Measurements from ENCODE around the gene FAM222B.
"Not testable (repeated sequence)": the region's sequence is repeated elsewhere in the genome, so short reads cannot be mapped to it uniquely, and the experiment has no call there.

The FAM222B gene

GRCh38 chr17:28879886-28880571, 37.4 kb upstream of the FAM222B start:
- no peak for DNase-seq (ENCODE audit: low spot score)
- Histone ChIP-seq H3K27ac (no peak overlapping the region), H3K4me3 (no peak overlapping the region)
- no peak for TF ChIP-seq CTCF (IDR thresholded peaks at IDR 0.05)

GRCh38 chr17:28878981-28879380, 36.4 kb upstream of the FAM222B start:
- Histone ChIP-seq H3K27ac (no peak overlapping the region), H3K4me3 (no peak overlapping the region)
- DNase-seq (ENCODE audit: low spot score) = no peak
- TF ChIP-seq CTCF (IDR thresholded peaks at IDR 0.05) = no peak

GRCh38 chr17:28878158-28878910, 35.7 kb upstream of the FAM222B start:
- H3K4me3 ChIP-seq = no peak overlapping the region
- TF ChIP-seq CTCF (IDR thresholded peaks at IDR 0.05) = no peak
- no peak overlapping the region for H3K27ac ChIP-seq
- DNase-seq (ENCODE audit: low spot score) = no peak

- H3K4me3 ChIP-seq; H3K27ac ChIP-seq; DNase-seq (ENCODE audit: low spot score): not testable (repeated sequence)
Measured at GRCh38 chr17:28877150-28877711, 34.6 kb upstream of the FAM222B start.

- H3K27ac ChIP-seq = no peak overlapping the region
- no peak for DNase-seq (ENCODE audit: low spot score)
Measured at GRCh38 chr17:28875848-28876550, 33.4 kb upstream of the FAM222B start.

GRCh38 chr17:28874750-28875149, 32.2 kb upstream of the FAM222B start:
- no peak overlapping the region for H3K27ac ChIP-seq
- no peak for DNase-seq (ENCODE audit: low spot score)
- TF ChIP-seq CTCF (IDR thresholded peaks at IDR 0.05) = no peak

More at GRCh38 chr17:28875848-28876550, 33.4 kb upstream of the FAM222B start:
- TF ChIP-seq CTCF (IDR thresholded peaks at IDR 0.05) = no peak
- H3K4me3 ChIP-seq = no peak overlapping the region

GRCh38 chr17:28873839-28874238, 31.2 kb upstream of the FAM222B start:
- no peak for TF ChIP-seq CTCF (IDR thresholded peaks at IDR 0.05)
- Histone ChIP-seq H3K4me3 (no peak overlapping the region), H3K27ac (no peak overlapping the region)
- DNase-seq (ENCODE audit: low spot score) = no peak

More at GRCh38 chr17:28874750-28875149, 32.2 kb upstream of the FAM222B start:
- H3K4me3 ChIP-seq = no peak overlapping the region

Measured in coronary artery (tissue), 2 donors.